ENCODE results near the gene ZFYVE9.

GRCh38 chr1:52152572-52152971 lies 10.7 kb downstream of the ZFYVE9 start:
- no peak for TF ChIP-seq POLR2A (IDR thresholded peaks at IDR 0.05)
- TF ChIP-seq, protein P1, sequence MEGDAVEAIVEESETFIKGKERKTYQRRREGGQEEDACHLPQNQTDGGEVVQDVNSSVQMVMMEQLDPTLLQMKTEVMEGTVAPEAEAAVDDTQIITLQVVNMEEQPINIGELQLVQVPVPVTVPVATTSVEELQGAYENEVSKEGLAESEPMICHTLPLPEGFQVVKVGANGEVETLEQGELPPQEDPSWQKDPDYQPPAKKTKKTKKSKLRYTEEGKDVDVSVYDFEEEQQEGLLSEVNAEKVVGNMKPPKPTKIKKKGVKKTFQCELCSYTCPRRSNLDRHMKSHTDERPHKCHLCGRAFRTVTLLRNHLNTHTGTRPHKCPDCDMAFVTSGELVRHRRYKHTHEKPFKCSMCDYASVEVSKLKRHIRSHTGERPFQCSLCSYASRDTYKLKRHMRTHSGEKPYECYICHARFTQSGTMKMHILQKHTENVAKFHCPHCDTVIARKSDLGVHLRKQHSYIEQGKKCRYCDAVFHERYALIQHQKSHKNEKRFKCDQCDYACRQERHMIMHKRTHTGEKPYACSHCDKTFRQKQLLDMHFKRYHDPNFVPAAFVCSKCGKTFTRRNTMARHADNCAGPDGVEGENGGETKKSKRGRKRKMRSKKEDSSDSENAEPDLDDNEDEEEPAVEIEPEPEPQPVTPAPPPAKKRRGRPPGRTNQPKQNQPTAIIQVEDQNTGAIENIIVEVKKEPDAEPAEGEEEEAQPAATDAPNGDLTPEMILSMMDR (IDR thresholded peaks at IDR 0.05 in 4 of 5, conservative IDR thresholded peaks at IDR 0.05 in 1 of 5): no peak

All from gastrocnemius medialis (tissue), 4 donors.